GM18526 (cell line): ENCODE measurements around the gene POLR2H.

Experiments used
- POLR2A ChIP-seq: IDR thresholded peaks from 3 replicates; pipeline ENCODE4 v1.6.1; 2011; ENCODE audit not compliant: insufficient read length; ENCODE audit errors: extremely low read depth

Gene POLR2H

DNA sequence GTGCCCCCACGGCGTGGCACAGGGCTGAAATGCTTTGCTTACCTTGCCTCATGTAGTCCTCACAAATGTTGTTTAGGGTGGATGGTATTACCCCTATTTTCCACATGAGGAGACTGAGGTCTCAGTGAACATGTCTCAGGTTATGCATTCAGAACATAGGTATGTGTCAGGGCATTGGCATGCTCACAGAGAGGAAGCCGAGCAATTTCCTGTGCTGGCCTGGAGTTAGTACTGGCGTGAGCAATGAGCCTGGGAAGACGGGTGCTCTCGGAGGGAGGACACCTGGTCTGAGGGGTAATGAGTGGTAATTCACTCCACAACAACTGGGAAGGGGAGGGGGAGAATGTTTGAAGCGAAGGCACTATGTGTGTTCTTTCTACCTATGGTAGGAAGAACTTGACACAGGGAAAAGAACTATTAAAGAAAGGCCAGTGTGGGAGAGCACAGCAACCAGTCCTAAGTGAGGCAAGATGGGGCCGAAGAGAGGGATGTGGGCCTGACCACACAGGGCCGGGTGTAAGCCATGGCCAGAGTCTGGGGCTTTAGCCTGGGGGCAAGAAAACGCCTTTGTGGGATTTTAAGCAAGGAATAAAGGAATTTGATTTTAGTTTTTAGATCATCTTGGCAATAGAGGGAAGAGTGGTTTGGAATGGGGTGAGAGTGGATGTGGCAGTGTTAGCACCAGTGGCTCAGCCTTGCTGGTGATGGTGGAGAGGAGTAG is 29.0 kb upstream of the POLR2H start:
- no peak for TF ChIP-seq POLR2A

DNA sequence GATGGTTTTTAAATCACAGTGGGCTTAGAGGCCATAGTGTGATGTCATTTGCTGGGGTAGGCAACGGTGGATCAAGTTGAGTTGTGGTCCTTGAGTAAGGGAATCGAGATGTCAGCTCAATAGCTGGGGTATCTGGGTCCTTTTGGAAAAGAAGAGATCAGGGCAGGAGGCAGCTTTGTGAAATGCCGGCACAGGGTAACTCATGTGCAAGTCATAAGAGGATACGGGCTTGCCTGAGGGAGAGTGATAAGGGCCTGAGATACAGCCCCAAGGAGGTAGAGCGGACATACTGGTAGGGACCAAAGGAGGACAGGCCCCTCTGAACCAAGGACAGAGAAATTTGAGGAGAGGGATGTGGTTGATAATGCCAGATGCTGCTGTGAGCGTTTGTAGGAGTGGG is 28.3 kb upstream of the POLR2H start:
- no peak for TF ChIP-seq POLR2A

DNA sequence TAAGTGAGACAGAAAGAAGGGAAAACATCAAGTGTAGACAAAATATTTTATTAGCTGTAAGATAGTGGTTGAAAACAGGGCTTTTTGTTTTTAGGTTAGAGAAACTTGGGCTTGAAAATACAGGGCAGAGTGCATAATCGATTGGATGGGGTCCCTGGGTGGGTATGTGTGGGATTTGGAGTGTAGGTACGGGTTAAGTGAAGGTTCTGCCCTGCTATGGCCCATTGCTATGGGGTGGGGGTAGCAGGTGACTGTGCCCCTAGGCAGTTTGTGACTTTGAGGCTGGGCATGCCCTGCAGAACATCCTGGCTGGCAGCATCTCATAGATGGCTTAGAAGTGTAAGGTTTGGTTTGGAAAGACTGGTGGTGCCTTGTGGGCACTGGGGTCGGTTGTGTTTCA is 27.8 kb upstream of the POLR2H start:
- no peak for TF ChIP-seq POLR2A

DNA sequence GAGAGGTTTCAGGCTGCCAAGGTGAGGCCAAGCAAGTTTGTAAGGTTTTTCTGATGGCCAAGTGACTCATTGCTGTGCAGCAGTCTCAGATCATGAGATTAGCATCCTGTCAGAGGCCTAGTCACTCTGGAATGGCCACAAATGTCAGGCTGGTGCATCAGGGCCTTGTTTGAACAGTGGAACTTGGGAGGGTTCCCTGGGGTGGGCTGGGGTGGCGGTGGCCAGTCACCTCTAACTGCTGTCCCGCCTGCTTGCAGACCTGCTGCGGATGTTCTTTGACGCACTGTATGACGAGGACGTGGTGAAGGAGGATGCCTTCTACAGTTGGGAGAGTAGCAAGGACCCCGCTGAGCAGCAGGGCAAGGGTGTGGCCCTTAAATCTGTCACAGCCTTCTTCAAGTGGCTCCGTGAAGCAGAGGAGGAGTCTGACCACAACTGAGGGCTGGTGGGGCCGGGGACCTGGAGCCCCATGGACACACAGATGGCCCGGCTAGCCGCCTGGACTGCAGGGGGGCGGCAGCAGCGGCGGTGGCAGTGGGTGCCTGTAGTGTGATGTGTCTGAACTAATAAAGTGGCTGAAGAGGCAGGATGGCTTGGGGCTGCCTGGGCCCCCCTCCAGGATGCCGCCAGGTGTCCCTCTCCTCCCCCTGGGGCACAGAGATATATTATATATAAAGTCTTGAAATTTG is 26.9 kb upstream of the POLR2H start:
- TF ChIP-seq POLR2A: no peak

DNA sequence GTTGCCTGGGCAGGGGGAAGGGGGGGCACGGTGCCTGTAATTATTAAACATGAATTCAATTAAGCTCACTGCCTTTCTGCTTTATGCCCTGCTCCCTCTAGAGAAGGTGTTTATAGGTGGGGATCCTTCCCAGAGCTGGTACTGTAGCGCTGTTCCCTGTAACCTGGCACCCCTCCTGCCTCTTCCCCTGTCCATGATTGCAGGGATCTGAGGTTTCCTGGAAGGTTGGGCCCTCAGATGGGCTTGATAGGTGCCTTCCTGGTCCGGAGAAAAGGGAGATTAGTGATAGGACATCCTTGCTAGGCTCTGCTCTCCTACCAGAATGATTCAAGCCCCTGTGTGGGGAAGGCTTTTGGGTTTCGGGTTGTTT is 26.2 kb upstream of the POLR2H start:
- TF ChIP-seq POLR2A: no peak

DNA sequence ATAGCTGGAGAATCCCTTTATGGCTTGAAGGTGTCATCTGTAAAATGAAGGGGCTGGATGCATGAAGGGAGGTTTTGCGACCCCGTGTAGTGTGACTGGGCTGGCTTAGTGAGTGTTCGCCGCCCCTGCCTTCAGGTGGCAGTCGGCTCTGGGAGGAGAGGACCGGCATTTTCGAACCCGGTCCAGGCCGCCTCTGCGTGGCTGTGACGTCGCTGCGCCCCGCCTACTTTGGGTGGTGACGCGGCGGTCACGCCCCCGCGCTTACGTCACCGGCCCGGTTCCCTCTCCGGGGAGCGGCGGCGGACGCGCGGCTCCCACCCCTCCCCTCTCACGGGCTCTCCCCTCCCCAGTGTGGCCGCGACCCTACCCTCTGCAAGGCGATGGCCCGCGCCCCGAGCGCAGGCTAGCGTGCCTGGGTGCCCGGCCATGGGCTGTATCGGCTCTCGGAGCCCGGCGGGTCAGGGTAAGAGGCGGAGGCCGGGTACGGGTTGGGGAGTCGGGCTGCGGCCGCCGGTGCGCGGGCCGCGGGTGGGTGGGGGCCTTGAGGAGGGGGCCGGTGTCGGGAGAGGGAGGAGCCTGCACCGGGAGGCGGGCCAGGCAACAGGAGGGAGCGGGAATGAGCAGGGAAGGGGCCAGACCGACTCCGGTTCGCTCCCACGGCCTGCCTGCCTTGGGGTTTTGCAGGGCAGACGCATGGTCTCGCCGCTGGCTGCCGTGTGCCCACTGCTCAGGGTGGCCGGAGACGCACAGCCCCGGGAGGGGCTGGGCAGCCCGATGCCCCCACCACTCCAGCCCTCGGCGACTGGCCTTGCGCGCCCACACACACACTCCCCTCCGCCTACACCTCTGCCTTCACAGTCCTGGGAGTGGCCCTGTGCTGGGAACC is 25.6 kb upstream of the POLR2H start:
- TF ChIP-seq POLR2A: peak; percentile 56

DNA sequence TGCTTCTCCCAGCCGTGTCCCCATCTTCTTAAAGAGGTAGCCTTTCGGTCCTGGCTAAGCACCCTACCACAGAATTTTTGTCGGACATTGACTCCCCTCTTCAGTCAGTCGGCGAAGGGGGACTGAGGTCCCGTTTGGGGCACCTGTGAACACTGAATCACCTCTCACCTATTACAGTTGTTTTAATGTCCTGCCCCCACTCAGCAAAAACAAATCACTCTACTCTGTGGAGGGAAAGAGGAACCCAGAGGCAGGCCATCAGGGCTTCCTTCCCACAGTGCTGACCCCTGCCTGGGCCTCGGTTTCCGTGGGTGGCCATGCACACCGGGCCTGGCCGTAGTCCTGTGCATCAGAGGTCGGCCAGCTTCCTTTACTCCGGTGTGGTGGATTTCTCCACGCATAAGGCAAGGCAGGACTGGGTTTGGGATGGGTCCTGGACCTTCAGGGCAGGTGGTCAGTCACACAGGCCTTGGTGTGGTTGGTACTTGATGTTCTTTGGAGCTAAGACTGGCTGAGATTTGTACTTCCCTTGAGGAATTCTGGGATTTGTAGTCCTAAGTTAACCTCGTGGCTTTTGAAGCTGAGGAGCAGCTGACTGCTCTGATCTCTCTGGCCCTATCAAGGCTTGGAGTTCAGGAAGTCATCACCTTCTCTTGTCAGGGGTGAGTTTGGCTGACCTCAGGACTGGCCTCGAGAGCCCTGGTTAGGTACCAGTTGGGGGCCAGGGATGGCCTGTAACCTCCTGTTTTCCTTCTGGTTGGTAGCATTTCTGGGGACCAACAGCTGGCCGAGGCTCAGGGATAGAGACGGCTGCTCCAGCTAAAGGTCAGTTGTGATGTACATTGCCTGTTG is 24.7 kb upstream of the POLR2H start:
- TF ChIP-seq POLR2A: no peak

DNA sequence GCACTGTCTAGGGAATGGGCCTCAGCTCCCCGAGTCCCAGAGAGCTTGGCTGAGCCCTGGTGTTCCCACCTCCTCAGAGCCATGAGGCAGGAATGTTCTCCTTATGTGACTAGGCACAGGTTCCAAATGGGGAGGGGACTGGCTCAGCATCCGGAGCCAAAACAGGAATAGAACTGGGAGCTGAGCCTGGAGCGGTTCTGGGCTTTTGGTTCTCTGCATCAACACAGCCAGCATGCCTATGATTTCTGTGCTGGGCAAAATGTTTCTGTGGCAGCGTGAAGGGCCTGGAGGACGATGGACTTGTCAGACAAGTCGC is 24.2 kb upstream of the POLR2H start, which contains the start of gene FAM131A:
Gene FAM131A (plus strand): TSS at position 202 of the 316 bp plus-strand sequence. CDS start 31 bp downstream, at position 233.
- no peak for TF ChIP-seq POLR2A

DNA sequence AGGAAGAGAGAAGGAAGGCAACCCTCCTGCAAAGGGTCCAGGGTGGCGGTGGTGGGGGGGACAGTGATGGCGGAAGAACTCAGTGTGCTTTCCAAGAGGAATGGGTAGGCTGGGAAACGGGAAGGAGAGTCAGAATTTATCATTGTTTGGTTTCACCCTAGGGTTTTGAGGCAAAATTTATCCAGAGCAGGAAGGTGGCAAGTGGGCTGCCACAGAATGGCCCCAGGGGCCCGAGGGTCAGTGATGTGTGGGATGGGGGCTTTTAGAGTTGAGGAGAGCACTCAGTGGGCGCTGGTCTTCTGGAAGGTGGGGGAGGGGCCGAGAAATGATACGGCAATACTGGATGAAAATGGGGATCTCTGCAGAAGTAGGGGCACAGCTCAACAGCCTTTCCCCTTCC is 23.5 kb upstream of the POLR2H start:
- no peak for TF ChIP-seq POLR2A

DNA sequence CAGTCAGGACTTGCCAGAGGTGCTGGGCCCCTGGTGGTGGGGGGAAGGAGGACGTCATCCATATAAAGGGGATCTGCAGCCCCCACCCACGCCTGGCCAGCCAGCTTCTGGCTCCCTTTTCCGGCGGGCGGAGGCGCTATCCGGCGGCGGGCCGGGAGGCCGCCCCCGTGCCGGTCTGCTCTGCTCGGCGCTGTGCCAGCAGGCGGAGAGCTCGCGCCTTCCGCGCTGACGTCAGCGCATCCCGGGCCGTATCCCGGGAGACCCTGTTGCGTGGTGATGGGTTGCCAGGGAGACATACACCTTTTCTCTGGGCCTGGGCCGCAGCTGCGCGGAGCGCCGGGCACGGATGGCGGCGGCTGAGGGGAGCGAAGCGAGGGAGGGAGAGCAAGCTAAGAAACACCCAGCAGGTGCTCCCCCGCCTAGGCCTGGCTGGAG is 23.0 kb upstream of the POLR2H start:
- no peak for TF ChIP-seq POLR2A

DNA sequence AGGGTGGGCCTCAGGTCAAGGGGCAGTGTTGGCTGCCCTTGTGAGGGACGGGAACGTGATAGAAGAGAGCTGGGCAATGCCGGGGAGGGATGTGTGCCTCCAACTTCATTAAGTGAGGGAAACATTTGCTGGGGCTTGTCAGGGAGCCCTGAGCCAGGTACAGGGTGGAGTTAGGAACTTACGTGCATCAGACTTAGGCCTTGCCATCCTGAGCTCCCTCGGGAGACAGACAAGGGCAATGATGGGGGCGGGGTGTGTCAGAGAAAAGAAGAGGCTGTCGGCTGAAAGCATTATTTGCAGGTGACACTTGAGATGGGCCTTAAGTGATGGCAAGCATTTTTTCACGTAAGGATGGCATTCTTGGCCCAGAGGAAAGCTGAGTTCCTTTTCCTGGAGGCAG is 22.5 kb upstream of the POLR2H start:
- TF ChIP-seq POLR2A: no peak

DNA sequence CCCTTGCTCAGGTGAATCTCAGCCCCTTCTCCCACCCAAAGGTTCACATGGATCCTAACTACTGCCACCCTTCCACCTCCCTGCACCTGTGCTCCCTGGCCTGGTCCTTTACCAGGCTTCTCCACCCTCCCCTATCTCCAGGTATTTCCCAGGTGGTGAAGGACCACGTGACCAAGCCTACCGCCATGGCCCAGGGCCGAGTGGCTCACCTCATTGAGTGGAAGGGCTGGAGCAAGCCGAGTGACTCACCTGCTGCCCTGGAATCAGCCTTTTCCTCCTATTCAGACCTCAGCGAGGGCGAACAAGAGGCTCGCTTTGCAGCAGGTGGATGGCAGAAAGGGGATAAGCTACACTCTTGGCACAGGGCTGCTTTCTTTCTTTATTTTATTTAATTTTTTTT is 19.6 kb upstream of the POLR2H start:
- TF ChIP-seq POLR2A: no peak

DNA sequence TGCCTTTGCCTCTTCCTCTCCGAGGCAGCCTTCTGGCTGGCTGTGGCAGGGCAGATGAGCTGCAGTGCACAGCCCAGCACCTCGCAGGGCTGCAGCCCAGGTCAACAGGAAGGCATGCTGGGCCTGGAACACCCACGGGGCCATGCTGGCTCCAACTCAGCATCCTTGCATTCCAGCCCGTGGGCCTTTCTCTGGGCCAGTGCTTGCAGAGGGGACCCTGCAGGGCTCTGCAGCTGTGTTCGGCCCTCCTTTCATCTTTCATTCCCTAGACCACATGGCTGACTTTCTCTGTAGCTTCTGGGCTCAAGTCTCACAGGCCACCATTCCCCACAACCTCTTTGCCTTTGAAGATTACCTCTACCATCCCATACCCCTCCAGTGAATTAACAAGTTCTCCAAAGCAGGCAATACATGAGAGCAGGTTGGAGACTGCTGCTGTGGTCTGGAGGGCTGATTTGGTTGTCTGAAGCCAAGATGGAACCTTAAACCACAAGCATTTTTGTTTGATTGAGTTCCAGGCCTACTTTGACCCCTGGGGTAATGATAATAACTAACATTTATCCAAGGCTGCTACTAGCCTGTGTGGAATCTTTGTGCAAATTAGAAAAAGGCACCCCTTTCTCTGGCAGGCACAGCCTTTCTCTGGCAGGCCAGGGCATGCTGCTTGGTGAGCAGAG is 18.2 kb upstream of the POLR2H start:
- no peak for TF ChIP-seq POLR2A

DNA sequence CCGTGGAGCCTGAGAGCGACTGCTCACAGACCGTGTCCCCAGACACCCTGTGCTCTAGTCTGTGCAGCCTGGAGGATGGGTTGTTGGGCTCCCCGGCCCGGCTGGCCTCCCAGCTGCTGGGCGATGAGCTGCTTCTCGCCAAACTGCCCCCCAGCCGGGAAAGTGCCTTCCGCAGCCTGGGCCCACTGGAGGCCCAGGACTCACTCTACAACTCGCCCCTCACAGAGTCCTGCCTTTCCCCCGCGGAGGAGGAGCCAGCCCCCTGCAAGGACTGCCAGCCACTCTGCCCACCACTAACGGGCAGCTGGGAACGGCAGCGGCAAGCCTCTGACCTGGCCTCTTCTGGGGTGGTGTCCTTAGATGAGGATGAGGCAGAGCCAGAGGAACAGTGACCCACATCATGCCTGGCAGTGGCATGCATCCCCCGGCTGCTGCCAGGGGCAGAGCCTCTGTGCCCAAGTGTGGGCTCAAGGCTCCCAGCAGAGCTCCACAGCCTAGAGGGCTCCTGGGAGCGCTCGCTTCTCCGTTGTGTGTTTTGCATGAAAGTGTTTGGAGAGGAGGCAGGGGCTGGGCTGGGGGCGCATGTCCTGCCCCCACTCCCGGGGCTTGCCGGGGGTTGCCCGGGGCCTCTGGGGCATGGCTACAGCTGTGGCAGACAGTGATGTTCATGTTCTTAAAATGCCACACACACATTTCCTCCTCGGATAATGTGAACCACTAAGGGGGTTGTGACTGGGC is 16.8 kb upstream of the POLR2H start:
- TF ChIP-seq POLR2A: no peak
